Right renal cortex interstitium (tissue), 3 donors: ENCODE results near the gene MANBA. TPM values are rescaled to one million over a fixed set of nuclear protein-coding genes. Genes with fewer than 3 reads are reported as not detected.

Experiments
- DNase-seq, 3 donors: peaks; one replicate each; pipeline ENCODE4 v3.0.0-alpha.2; 2013; ENCODE audit warnings: low read depth in 3 of 3, low spot score in 2 of 3
- polyA plus RNA-seq, 3 donors: library from polyadenylated mRNA; unstranded; fragments of 120-200 nt; gene quantifications; one replicate each; pipeline ENCODE4 v1.2.1, GENCODE V29; 2013; ENCODE audit not compliant: insufficient read length in 3 of 3

MANBA gene
- polyA plus RNA-seq, 3 donors = 20.3 to 21.9 (median 20.6) TPM

- no peak for DNase-seq
Measured at GRCh38 chr4:102684610-102685052, 76.1 kb downstream of the MANBA start.

GRCh38 chr4:102683881-102684609 is 76.7 kb downstream of the MANBA start:
- DNase-seq = no peak

- no peak for DNase-seq
Measured at GRCh38 chr4:102678695-102679335, 82.0 kb downstream of the MANBA start.

- no peak for DNase-seq
Measured at GRCh38 chr4:102678107-102678506, 82.7 kb downstream of the MANBA start.

GRCh38 chr4:102675141-102675540 is 85.6 kb downstream of the MANBA start:
- DNase-seq = no peak

- DNase-seq = no peak
Measured at GRCh38 chr4:102667001-102667400, 93.8 kb downstream of the MANBA start.

GRCh38 chr4:102665527-102665926 is 95.2 kb downstream of the MANBA start:
- no peak for DNase-seq

- no peak for DNase-seq
Measured at GRCh38 chr4:102663073-102663472, 97.7 kb downstream of the MANBA start.

GRCh38 chr4:102657206-102657605 is 103.6 kb downstream of the MANBA start:
- no peak for DNase-seq

- DNase-seq = no peak
Measured at GRCh38 chr4:102647117-102647516, 113.7 kb downstream of the MANBA start.

GRCh38 chr4:102642631-102643298 is 118.0 kb downstream of the MANBA start:
- DNase-seq = no peak

- DNase-seq = no peak
Measured at GRCh38 chr4:102641793-102642192, 119.0 kb downstream of the MANBA start.

- DNase-seq = no peak
Measured at GRCh38 chr4:102640669-102641068, 120.1 kb downstream of the MANBA start.

- no peak for DNase-seq
Measured at GRCh38 chr4:102639598-102639997, 121.2 kb downstream of the MANBA start.

GRCh38 chr4:102638621-102639020 is 122.1 kb downstream of the MANBA start:
- no peak for DNase-seq

- DNase-seq = no peak
Measured at GRCh38 chr4:102637391-102637790, 123.4 kb downstream of the MANBA start.

- no peak for DNase-seq
Measured at GRCh38 chr4:102633100-102633499, 127.7 kb downstream of the MANBA start.

GRCh38 chr4:102632241-102633065 is 128.3 kb downstream of the MANBA start:
- no peak for DNase-seq

GRCh38 chr4:102631616-102632015 is 129.2 kb downstream of the MANBA start:
- no peak for DNase-seq

GRCh38 chr4:102629673-102630072 is 131.1 kb downstream of the MANBA start:
- no peak for DNase-seq
